ENCODE measurements around the gene SMPD3.

Gene SMPD3

DNA sequence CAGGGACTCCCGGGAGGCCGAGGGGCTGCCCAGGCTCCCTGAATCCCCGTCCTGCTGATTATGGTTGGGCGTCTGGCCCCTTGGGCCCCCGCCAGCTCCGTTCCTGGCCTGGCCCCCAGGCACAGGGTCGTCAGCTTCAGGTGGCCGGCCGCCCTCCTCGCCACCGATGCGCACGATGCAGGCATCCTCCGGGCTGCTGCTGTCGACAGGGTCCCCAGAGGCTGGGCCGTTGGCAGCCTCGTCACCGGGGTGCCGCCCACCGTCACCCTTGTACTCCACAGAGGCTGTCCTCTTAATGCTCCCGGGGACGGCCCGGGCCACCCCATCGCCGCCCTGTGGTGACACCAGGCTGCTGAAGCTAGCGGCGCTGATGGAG is 77.0 kb downstream of the SMPD3 start:
- H3K27me3 Mint-ChIP-seq, result peaks cover 16% of the 10 kb centered on the region
- peaks cover 39% of the 10 kb centered on the region for H3K4me1 Mint-ChIP-seq (ENCODE audit: low read depth)
- H3K4me3 Mint-ChIP-seq, result no peak overlapping the region
- no peaks in the 10 kb centered on the region for H3K9me3 Mint-ChIP-seq
- H3K36me3 Mint-ChIP-seq (ENCODE audit: low read depth), result no peaks in the 10 kb centered on the region
- DNase-seq, result no peak
- H3K27ac Mint-ChIP-seq, result no peak overlapping the region

DNA sequence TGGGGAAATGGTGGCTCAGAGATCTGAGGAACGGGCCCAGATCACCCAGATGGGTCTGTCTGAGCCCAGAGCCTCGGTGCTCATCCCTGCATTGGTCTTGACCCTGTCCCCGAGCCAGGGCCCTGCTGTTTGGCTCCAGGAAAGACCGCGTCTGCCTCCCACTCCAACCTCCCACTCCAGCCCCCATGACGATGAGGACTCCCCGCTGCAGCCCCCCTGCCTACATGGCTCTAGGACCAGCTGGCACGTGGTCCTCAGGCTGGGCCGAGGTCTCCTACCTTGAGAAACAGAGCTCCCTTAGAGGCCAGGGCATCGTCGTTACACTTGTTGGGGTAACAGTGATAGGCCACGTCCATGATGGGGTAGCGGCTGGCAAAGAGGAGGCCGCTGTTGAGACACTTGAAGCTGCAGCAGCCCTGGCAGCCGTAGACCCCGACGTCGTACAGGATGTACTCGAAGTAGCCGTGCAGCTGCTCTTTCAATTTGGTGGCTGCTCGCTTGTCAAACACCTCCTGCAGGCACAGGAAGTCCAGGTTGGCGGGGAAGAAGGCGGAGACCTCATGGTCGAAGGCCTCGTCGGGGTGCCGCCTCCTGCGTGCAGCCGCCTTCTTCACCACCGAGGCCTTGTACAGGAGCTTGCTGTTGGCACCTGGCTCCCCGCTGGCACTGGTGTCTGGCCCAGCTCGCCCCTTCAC is 77.6 kb downstream of the SMPD3 start:
- no peaks in the 10 kb centered on the region for H3K36me3 Mint-ChIP-seq (ENCODE audit: low read depth)
- peaks cover 22% of the 10 kb centered on the region for H3K27me3 Mint-ChIP-seq
- DNase-seq, result peak; percentile 61
- peaks cover 39% of the 10 kb centered on the region for H3K4me1 Mint-ChIP-seq (ENCODE audit: low read depth)
- H3K4me3 Mint-ChIP-seq, result no peak overlapping the region
- H3K27ac Mint-ChIP-seq, result no peak overlapping the region
- no peaks in the 10 kb centered on the region for H3K9me3 Mint-ChIP-seq

DNA sequence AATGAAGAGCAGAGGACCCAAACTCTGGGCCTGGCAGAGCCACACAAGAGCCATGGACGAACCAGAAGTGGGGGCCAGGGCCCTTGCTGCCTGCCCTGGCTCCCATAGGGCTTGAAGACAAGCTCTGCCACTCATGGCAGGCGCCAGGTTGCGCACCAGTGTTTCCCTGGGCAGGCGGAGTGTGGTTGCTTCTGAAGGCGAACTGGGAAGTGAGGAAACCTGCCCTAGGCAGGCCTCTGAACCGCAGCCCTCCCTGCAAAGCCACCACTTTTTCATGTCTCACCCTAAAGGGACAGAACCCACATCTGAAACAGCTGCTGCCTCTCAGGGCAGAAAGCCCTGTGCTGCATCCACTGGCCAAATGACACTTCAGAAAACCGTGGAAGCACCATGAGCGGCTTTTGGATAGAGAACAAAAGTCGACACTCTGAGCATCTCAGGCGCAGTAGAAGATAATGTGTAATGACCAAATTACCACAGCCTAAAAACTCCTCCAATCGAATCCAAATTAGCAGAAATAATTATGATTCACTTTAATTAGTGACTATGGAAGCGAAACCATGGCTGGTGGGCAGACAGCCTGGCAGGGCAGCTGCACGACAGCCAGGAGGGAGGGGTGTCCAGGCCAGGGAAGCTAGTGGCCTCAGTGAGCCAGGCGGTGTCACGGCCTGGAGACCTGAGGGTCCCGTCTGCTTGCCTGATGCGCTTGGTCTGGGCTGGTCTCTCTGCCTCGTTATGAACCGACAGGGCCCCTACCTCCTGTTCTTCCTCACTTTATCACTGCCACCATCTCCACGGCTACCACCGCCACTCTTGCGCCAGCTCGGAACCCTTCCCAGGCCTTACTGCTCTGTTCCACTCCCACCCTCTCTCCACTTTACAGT is 78.4 kb downstream of the SMPD3 start:
- Mint-ChIP-seq H3K27me3 (peaks cover 26% of the 10 kb centered on the region), H3K4me3 (no peak overlapping the region), H3K4me1 (ENCODE audit: low read depth) (peaks cover 39% of the 10 kb centered on the region), H3K27ac (no peak overlapping the region), H3K9me3 (no peaks in the 10 kb centered on the region), H3K36me3 (ENCODE audit: low read depth) (no peaks in the 10 kb centered on the region)
- peak; percentile 59 for DNase-seq

DNA sequence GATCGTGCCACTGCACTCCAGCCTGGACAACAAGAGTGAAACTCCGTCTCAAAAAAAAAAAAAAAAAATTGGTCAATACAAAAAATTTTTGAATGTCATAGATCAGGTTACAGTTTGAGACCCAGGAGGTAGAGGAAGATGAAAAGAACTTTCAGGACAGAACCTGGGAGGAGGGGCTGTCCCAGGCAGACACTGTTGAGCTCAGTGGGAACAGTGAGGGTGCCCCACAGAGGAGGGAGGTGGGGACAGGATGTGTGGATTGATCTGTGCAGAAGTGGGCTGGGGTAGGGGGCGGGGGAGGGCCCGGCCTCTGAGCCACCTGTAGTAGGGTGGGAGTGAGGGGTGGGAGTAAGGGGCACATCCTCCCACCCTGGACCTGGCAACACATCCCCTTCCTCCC is 79.1 kb downstream of the SMPD3 start:
- H3K4me3 Mint-ChIP-seq, result peak overlapping the region; percentile 12
- no peak overlapping the region for H3K27ac Mint-ChIP-seq

DNA sequence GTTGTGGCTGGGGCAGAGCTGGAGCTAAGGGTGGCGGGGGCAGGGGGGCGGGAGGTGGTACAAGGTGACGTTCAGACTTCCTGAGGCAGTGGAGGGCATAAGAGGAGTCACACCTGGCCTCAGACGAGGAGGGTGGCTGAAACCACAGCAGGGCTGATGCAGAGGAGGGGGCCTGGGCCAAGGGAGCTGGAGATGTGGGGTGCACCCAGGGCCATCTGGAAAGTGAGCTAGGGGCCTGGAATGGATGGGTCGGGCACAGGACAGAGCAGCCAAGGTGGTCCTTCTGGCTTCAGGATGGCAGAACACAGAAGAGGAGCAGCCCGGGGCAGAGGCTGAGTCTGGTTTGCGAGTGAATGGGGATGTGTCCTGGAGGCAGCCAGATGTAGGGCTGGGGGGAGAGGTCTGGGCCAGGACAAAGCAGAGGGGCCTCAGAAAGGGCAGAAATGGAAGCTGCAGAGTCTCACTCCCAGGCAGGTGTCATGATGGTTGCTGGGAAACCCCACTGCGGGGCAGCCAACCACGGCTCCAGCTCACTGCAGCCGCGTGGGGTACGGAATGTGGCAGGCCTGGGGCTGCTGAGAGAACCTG is 79.9 kb downstream of the SMPD3 start:
- Mint-ChIP-seq H3K36me3 (ENCODE audit: low read depth) (no peaks in the 10 kb centered on the region), H3K9me3 (no peaks in the 10 kb centered on the region), H3K27ac (no peak overlapping the region), H3K27me3 (peaks cover 26% of the 10 kb centered on the region), H3K4me1 (ENCODE audit: low read depth) (peaks cover 39% of the 10 kb centered on the region), H3K4me3 (peak overlapping the region; percentile 12)
- no peak for DNase-seq

More for the DNA sequence above, 79.1 kb downstream of the SMPD3 start:
- DNase-seq, result no peak
- no peaks in the 10 kb centered on the region for H3K36me3 Mint-ChIP-seq (ENCODE audit: low read depth)
- H3K27me3 Mint-ChIP-seq, result peaks cover 26% of the 10 kb centered on the region
- H3K4me1 Mint-ChIP-seq (ENCODE audit: low read depth), result peaks cover 39% of the 10 kb centered on the region
- H3K9me3 Mint-ChIP-seq, result no peaks in the 10 kb centered on the region

DNA sequence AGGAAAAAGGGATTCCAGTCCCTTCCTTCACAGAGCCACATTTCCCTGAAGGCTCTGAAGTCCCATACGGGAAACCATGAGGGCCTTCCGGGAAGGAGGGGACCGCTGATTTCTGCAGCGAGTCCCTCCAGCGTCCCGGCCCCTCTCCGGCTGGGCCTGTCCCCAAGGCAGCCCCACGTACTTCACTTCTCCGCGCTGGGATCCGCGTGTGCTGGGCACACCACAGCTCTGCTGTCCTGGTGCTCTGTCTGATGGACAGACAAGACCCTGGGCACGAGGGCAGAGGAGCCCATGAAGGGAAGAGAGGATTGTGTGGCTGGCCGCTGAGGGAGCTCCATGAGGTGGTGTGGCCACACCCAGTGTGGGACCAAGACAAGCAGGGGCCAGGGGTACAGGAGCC is 80.4 kb downstream of the SMPD3 start:
- no peak overlapping the region for H3K27ac Mint-ChIP-seq
- peaks cover 26% of the 10 kb centered on the region for H3K27me3 Mint-ChIP-seq
- peaks cover 39% of the 10 kb centered on the region for H3K4me1 Mint-ChIP-seq (ENCODE audit: low read depth)
- no peak overlapping the region for H3K4me3 Mint-ChIP-seq
- no peaks in the 10 kb centered on the region for H3K9me3 Mint-ChIP-seq
- DNase-seq, result no peak
- H3K36me3 Mint-ChIP-seq (ENCODE audit: low read depth), result no peaks in the 10 kb centered on the region

DNA sequence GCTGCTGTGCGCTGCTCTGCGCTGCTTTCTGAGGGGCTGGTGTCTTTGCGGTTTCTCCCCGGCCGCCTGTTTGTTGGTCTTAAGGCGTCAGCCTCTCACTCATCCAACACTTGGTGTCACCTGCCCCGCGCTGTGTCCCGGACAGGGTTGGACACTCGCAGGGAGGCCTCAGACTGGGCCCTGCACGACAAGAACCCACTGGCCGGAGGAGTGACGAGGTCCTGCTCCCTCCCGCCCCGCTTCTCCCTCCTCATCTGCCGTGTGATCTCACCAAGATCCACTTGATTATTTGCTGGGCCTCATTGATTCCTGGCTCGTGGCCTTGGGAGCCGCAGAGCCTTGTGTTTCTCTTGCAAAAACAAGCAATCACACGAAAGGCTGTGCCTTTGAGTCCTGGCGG is 80.9 kb downstream of the SMPD3 start:
- H3K4me1 Mint-ChIP-seq (ENCODE audit: low read depth), result peaks cover 39% of the 10 kb centered on the region
- no peak for DNase-seq
- H3K27ac Mint-ChIP-seq, result no peak overlapping the region
- H3K4me3 Mint-ChIP-seq, result no peak overlapping the region
- peaks cover 26% of the 10 kb centered on the region for H3K27me3 Mint-ChIP-seq
- H3K36me3 Mint-ChIP-seq (ENCODE audit: low read depth), result no peaks in the 10 kb centered on the region
- H3K9me3 Mint-ChIP-seq, result no peaks in the 10 kb centered on the region

DNA sequence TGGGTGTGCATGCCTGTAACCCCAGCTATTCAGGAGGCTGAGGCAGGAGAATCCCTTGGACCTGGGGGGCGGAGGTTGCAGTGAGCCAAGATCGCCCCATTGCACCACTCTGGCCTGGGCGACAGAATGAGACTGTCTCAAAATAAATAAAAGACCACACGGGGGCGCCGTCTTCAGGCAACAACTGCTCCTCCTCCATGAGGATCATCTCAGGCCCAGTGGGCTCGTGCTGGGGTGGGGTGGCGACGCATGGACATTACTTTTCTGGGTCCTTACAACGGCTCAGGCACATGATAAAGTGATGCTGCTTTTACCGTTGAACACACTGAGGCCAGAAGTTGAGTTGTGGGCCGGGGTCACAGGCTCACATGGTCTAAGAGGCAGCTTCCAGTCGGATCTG is 81.3 kb downstream of the SMPD3 start:
- H3K4me3 Mint-ChIP-seq, result no peak overlapping the region
- no peak for DNase-seq

DNA sequence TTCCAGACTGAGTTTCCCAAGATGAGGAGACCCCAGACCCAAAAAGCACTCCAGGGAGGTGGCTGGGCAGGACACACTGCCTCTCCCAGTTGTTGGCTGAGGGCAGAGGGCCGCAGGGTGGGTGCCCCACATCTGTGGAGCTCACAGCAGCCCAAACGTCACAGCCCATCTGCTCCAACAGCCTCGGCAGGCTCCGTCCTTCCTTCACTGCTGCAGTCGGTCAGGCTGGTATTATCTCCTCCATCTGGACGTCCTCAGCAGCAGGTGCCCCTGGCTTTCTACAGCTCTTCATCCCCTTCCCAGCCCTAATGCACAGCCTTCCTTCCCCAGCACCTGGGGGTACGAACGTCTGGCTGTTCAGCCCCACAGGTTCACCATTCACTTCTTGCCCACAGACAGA is 82.2 kb downstream of the SMPD3 start:
- Mint-ChIP-seq H3K4me1 (ENCODE audit: low read depth) (peaks cover 39% of the 10 kb centered on the region), H3K4me3 (no peak overlapping the region), H3K9me3 (no peaks in the 10 kb centered on the region), H3K36me3 (ENCODE audit: low read depth) (no peaks in the 10 kb centered on the region), H3K27ac (no peak overlapping the region), H3K27me3 (peaks cover 26% of the 10 kb centered on the region)
- DNase-seq, result no peak

More for the DNA sequence above, 81.3 kb downstream of the SMPD3 start:
- Mint-ChIP-seq H3K9me3 (no peaks in the 10 kb centered on the region), H3K27ac (no peak overlapping the region), H3K4me1 (ENCODE audit: low read depth) (peaks cover 39% of the 10 kb centered on the region), H3K36me3 (ENCODE audit: low read depth) (no peaks in the 10 kb centered on the region), H3K27me3 (peaks cover 26% of the 10 kb centered on the region)

DNA sequence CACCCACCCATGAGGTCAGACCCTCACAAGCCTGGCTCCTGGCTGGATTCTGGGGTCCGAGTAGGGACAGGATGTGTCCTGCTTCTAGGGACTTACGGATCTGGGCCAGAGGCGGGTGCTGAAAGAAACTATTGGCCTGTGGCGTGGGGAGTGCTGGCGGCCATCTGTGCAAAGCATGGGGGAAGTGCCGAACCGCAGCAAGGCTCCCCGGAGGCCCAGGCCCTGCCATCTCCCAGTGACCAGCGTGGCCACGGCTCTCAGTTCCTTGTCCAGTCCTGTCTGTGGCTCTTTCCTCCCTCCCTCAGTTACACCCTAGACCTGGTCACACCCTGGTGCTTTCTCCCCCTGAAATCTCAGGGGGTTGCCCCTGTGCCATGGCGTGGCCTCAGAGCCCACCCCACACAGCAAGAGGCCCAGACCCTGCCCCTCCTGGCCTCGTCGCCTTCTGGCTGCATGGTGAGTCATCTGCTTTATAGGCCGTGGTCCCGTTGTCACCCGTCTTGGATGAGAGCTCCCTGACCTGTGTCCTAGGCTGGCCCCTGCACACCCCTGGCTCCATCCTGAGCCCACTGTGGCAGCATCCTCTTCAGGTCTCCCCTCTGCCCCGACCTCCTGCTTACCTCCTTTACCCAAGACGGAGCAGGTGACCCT is 83.0 kb downstream of the SMPD3 start:
- Mint-ChIP-seq H3K36me3 (ENCODE audit: low read depth) (peaks cover 5% of the 10 kb centered on the region), H3K4me1 (ENCODE audit: low read depth) (peaks cover 32% of the 10 kb centered on the region), H3K27me3 (peaks cover 26% of the 10 kb centered on the region), H3K9me3 (no peaks in the 10 kb centered on the region), H3K4me3 (no peak overlapping the region), H3K27ac (no peak overlapping the region)
- no peak for DNase-seq

DNA sequence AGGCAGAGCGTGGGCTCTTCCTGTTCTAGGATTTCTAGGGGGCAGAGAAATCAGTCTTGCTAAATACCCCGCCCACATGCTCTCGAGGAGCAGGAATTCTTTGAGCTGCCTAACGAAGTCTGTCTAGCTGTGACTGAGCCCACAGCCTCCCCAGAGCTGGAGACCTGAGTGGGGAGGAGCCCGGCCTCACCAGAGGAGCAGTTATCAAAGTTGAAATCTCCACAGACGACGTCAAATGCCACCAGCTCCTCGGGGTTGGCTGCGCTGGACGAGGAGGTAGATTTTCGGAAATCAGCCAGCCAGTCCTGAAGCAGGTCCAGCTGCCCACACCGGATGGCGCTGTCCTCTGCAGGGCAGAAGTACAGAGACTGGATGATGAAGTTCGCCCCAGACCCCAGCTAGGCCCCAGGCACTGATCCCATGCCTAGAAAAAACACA is 83.7 kb downstream of the SMPD3 start:
- Mint-ChIP-seq H3K4me3 (no peak overlapping the region), H3K9me3 (no peaks in the 10 kb centered on the region), H3K4me1 (ENCODE audit: low read depth) (peaks cover 25% of the 10 kb centered on the region), H3K36me3 (ENCODE audit: low read depth) (peaks cover 8% of the 10 kb centered on the region), H3K27ac (no peak overlapping the region), H3K27me3 (peaks cover 26% of the 10 kb centered on the region)
- no peak for DNase-seq

DNA sequence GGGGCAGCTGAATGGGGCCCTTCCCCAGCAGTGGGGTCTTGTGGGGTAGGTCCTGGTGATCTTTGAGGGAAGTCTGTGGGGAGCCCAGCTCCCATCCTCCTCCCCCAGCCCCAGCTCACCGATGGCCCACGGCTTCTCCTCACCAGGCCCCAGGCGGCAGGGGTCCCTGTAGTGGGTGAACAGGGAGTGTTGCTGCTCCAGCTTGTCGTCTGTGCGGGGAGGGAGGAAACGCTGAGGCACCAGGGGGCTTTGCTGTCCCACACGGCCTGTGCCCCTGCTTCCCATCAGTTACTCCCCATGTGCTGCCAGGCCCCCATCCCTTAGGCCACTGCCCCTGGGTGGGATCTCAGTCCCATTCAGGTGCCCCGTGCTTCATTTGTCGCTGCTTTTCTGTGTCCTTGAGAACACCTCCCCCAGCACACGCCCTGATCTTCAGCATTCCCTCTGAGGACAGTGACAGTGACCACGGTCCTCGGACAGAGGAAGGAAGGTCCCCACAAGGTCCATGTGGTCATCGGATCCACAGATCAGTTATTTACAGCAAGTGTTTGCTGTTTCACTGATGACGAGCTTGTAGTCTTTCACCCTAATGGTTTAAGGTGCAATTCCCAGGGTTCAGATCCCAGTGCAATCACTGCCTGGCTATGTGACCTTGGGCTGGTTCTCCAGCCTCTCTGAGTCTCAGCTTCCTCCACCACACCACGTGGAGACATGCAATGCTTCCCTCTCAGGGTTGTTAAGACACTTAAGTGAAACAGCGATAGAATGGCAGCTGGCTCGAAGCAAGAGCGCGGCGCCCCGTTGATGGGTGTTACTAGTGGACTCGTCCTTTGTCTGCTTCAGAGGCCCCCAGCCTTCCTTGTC is 84.4 kb downstream of the SMPD3 start:
- peaks cover 26% of the 10 kb centered on the region for H3K27me3 Mint-ChIP-seq
- no peak for DNase-seq
- no peaks in the 10 kb centered on the region for H3K9me3 Mint-ChIP-seq
- peaks cover 18% of the 10 kb centered on the region for H3K4me1 Mint-ChIP-seq (ENCODE audit: low read depth)
- H3K36me3 Mint-ChIP-seq (ENCODE audit: low read depth), result peaks cover 8% of the 10 kb centered on the region
- H3K4me3 Mint-ChIP-seq, result no peak overlapping the region
- H3K27ac Mint-ChIP-seq, result no peak overlapping the region

DNA sequence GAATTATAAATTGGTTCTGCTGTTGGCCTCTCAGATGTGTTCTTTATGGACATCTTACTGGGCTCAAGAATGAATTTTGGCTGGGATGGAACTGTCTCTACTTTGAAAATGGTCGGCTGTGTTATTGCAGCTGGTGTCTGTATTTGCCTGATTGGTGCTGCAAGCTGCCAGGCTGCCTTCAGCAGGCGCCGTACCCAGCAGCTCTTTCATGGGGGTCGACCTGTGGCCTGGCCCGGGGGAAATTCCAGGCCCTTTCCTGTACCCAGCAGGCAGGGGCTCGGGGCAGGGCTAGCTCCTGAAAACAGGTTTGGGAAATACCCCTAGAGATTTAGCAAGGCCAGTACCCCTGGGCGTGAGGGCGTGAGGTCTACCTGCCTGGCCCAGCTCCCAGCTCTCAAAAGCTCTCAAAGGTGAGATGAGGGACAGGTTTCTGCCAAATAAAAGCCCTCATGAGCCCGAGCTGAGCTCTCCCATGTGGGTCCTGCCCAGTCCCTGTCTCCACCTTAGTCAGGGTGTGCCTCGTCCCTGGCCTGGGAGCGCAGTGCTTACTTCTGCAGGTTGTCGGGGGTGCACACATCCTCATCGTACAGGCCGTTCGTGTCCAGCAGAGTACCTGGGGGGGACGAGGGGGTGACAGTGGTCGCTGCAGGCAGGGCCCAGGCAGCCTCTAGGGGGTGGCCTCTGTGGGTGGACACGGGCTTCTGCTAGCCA is 85.2 kb downstream of the SMPD3 start:
- Mint-ChIP-seq H3K4me3 (no peak overlapping the region), H3K27me3 (peaks cover 22% of the 10 kb centered on the region), H3K36me3 (ENCODE audit: low read depth) (peaks cover 15% of the 10 kb centered on the region), H3K4me1 (ENCODE audit: low read depth) (peaks cover 12% of the 10 kb centered on the region), H3K27ac (no peak overlapping the region), H3K9me3 (no peaks in the 10 kb centered on the region)
- DNase-seq, result no peak

Data from activated T-cell treated with anti-CD3 and anti-CD28 coated beads, Interleukin-2, amount 50 U/mL, for 24 hours (primary cell).